Keratinocyte (primary cell): ENCODE measurements around the gene RUNX1. TPM values are rescaled to one million over a fixed set of nuclear protein-coding genes. Genes with fewer than 3 reads are reported as not detected.

Source experiments
- DNase-seq: peaks from one replicate; pipeline ENCODE4 v3.0.0-alpha.2; 2011; ENCODE audit warnings: low read depth, missing footprints, low spot score
- FAIRE-seq: peaks from 2 replicates; lab custom pipeline; 2011; peaks lifted over from hg19 to GRCh38; lab: Jason Lieb, UNC
- H2AFZ ChIP-seq: 2 replicates; pipeline ENCODE4 v1.6.0; 2012; ENCODE audit warnings: low read length, control low read depth, inconsistent platforms; ENCODE audit not compliant: control insufficient read depth
- H3K27ac ChIP-seq: 2 replicates; pipeline ENCODE4 v1.5.1; 2011; ENCODE audit warnings: low read length; ENCODE audit not compliant: control insufficient read depth, insufficient read depth
- H3K27me3 ChIP-seq: 3 replicates; pipeline ENCODE4 v1.6.0; 2011; ENCODE audit warnings: low read length; ENCODE audit not compliant: control insufficient read depth, insufficient read depth; ENCODE audit errors: extremely low read depth
- H3K36me3 ChIP-seq, 2 experiments: 2 replicates in 1 of 2; 3 replicates in 1 of 2; pipeline ENCODE4 v1.5.1; 2011; ENCODE audit warnings: low read length in 2 of 2, mild to moderate bottlenecking in 1 of 2; ENCODE audit not compliant: control insufficient read depth in 2 of 2, insufficient read depth in 2 of 2; ENCODE audit errors: extremely low read depth in 1 of 2
- H3K4me1 ChIP-seq: 3 replicates; pipeline ENCODE4 v1.5.1; 2011; ENCODE audit warnings: low read length; ENCODE audit not compliant: control insufficient read depth, insufficient read depth; ENCODE audit errors: extremely low read depth
- H3K4me2 ChIP-seq: 3 replicates; pipeline ENCODE4 v1.6.0; 2011; ENCODE audit warnings: low read depth, low read length; ENCODE audit not compliant: control insufficient read depth, insufficient read depth; ENCODE audit errors: extremely low read depth
- H3K4me3 ChIP-seq, 3 experiments: fragments of 200-600 bp in 1 of 3; sonication (generic) in 1 of 3; 2 replicates in 2 of 3; 3 replicates in 1 of 3; pipeline ENCODE4 v1.5.1; 2011 to 2016; ENCODE audit warnings: low read length in 3 of 3, mild to moderate bottlenecking in 3 of 3, control low read depth in 2 of 3, inconsistent platforms in 1 of 3, low read depth in 1 of 3, mixed read lengths in 1 of 3, mixed run types in 1 of 3, moderate library complexity in 1 of 3; ENCODE audit not compliant: control insufficient read depth in 2 of 3, insufficient read depth in 2 of 3; ENCODE audit errors: extremely low read depth in 1 of 3
- H3K79me2 ChIP-seq: 2 replicates; pipeline ENCODE4 v1.6.0; 2012; ENCODE audit warnings: low read length; ENCODE audit not compliant: control insufficient read depth, insufficient read depth
- H3K9ac ChIP-seq: 3 replicates; pipeline ENCODE4 v1.6.0; 2011; ENCODE audit warnings: low read length; ENCODE audit not compliant: control insufficient read depth, insufficient read depth; ENCODE audit errors: extremely low read depth
- H3K9me1 ChIP-seq: 3 replicates; pipeline ENCODE4 v1.6.0; 2011; ENCODE audit warnings: low read length; ENCODE audit not compliant: control insufficient read depth, insufficient read depth; ENCODE audit errors: extremely low read depth
- H3K9me3 ChIP-seq: 2 replicates; pipeline ENCODE4 v1.5.1; 2012; ENCODE audit warnings: low read depth, low read length; ENCODE audit not compliant: control insufficient read depth
- H4K20me1 ChIP-seq: 3 replicates; pipeline ENCODE4 v1.6.0; 2011; ENCODE audit warnings: low read length; ENCODE audit not compliant: control insufficient read depth, insufficient read depth; ENCODE audit errors: extremely low read depth
- CTCF ChIP-seq, 3 experiments: IDR thresholded peaks in 1 of 3; conservative IDR thresholded peaks in 1 of 3; optimal IDR thresholded peaks in 1 of 3; 2 replicates in 2 of 3; 3 replicates in 1 of 3; pipeline versions ENCODE3 to v1.5.1; 2011; ENCODE audit warnings: low read length in 3 of 3, mild to moderate bottlenecking in 3 of 3, moderate library complexity in 2 of 3, control low read depth in 1 of 3, inconsistent platforms in 1 of 3; ENCODE audit not compliant: insufficient read depth in 2 of 3; ENCODE audit errors: extremely low read depth in 1 of 3
- EZH2 ChIP-seq: IDR thresholded peaks from one replicate; pipeline ENCODE4 v1.6.1; 2012; ENCODE audit warnings: inconsistent platforms, mild to moderate bottlenecking, low read length, moderate library complexity
- dilution Hi-C: fragments of 300-500 bp; cut with MboI; formaldehyde crosslinking; loops from one replicate; pipeline ENCODE4 v1.7.0; 2020; ENCODE audit warnings: low sequenced_read_pairs; ENCODE audit not compliant: extremely low pct_ligation_motif_present
- polyA plus RNA-seq, 5 experiments: library from polyadenylated mRNA; depleted of rRNA in 3 of 5; stranded (reverse) in 3 of 5; stranded (forward) in 1 of 5; unstranded in 1 of 5; fragments of >200 nt; gene quantifications; 1 replicate in 1 of 5; 2 replicates in 3 of 5; 3 replicates in 1 of 5; pipeline versions ENCODE4 v1.2.1 to v1.2.3, GENCODE V29; 2011 to 2012; ENCODE audit warnings: missing spikeins in 2 of 5, low read depth in 1 of 5, low replicate concordance in 1 of 5

Gene RUNX1
- polyA plus RNA-seq, 1 donor (not counting 4 experiments of a cell fraction or from before 2014, with no cell fraction given): 44.9 TPM

GRCh38 chr21:34834290-34834689, 214.8 kb downstream of the RUNX1 start:
- Histone ChIP-seq H4K20me1 (peaks cover 22% of the 10 kb centered on the region), H3K27ac (no peak overlapping the region), H3K9ac (no peak overlapping the region), H3K4me1 (no peaks in the 10 kb centered on the region), H3K4me3 (no peak overlapping the region), H3K36me3 (peaks cover 41 to 65% of the 10 kb centered on the region in 2 experiments), H2AFZ (no peak overlapping the region), H3K79me2 (peaks cover 72% of the 10 kb centered on the region), H3K4me2 (no peak overlapping the region), H3K9me1 (peaks cover 2% of the 10 kb centered on the region), H3K9me3 (no peaks in the 10 kb centered on the region), H3K27me3 (no peaks in the 10 kb centered on the region)
- TF ChIP-seq EZH2: no peak
- TF ChIP-seq CTCF (optimal IDR thresholded peaks at IDR 0.05 in 1 of 3, IDR thresholded peaks at IDR 0.05 in 1 of 3, conservative IDR thresholded peaks at IDR 0.05 in 1 of 3; ENCODE audit: extremely low read depth in 1 of 3, insufficient read depth in 2 of 3, low read length in 3 of 3): no peak
- DNase-seq (no peak), FAIRE-seq (no peak)
- dilution Hi-C loops: no loop called here

- Histone ChIP-seq H3K9ac (no peak overlapping the region), H3K27me3 (no peaks in the 10 kb centered on the region), H3K4me1 (no peaks in the 10 kb centered on the region), H3K9me3 (no peaks in the 10 kb centered on the region), H2AFZ (no peak overlapping the region), H3K4me3 (no peak overlapping the region), H3K36me3 (peaks cover 44 to 67% of the 10 kb centered on the region in 2 experiments), H3K27ac (no peak overlapping the region), H3K4me2 (no peak overlapping the region), H3K9me1 (peaks cover 2% of the 10 kb centered on the region), H3K79me2 (peaks cover 72% of the 10 kb centered on the region), H4K20me1 (peaks cover 22% of the 10 kb centered on the region)
- TF ChIP-seq CTCF (optimal IDR thresholded peaks at IDR 0.05 in 1 of 3, IDR thresholded peaks at IDR 0.05 in 1 of 3, conservative IDR thresholded peaks at IDR 0.05 in 1 of 3; ENCODE audit: extremely low read depth in 1 of 3, insufficient read depth in 2 of 3, low read length in 3 of 3) (no peak), EZH2 (no peak)
- DNase-seq (no peak), FAIRE-seq (no peak)
- dilution Hi-C loops: no loop called here
Observed at GRCh38 chr21:34833465-34833864, 215.6 kb downstream of the RUNX1 start.
